NT2/D1 (cell line): ENCODE results near the gene ABTB2.

Source experiments
- SUZ12 ChIP-seq: IDR thresholded peaks from 2 replicates; pipeline ENCODE4 v1.6.1; 2011; ENCODE audit not compliant: insufficient read length, insufficient read depth; ENCODE audit errors: extremely low read depth
- YY1 ChIP-seq: IDR thresholded peaks from 2 replicates; pipeline ENCODE4 v1.6.1; 2011; ENCODE audit not compliant: insufficient read length, insufficient read depth
- ZNF274 ChIP-seq: IDR thresholded peaks from 2 replicates; pipeline ENCODE4 v1.6.1; 2011; ENCODE audit warnings: mild to moderate bottlenecking, low read depth, low read length

GRCh38 chr11:34267417-34267816, 90.4 kb downstream of the ABTB2 start:
- TF ChIP-seq SUZ12 (no peak), ZNF274 (no peak), YY1 (no peak)
